SK-N-MC (cell line): ENCODE measurements around the gene ABCB10.

ENCODE experiments used
- EZH2 ChIP-seq: fragments of 200-600 bp; sonication (generic); IDR thresholded peaks from one replicate; pipeline ENCODE4 v1.6.1; 2017; ENCODE audit warnings: antibody characterized with exemption
- POLR2AphosphoS5 ChIP-seq: IDR thresholded peaks from 2 replicates; pipeline ENCODE4 v1.6.1; 2012; ENCODE audit warnings: mild to moderate bottlenecking, low read depth, low read length, borderline replicate concordance

DNA sequence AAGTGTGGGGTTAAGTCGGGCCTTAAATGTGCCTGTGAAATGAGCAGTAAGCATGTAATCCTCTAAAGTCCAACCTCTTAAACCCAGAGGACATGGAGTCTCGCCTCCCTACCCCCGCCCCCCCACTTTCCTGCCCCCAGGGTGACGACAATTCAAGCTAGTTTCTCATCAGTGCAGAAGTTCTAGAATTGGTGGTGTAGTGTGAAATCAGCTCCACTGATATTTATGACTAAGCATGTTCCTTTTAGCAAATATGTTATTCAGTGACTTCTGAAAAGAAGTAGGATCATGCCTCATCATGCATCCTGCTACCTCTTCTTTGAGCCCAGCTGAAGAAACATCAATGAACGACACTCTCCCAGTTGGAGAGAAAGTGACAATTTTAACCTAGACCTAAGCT is 2.6 kb upstream of the ABCB10 start:
- TF ChIP-seq POLR2AphosphoS5 (no peak), EZH2 (no peak)
